GM19043 (cell line): ENCODE results near the gene OSBPL3.

Experiments
- ATAC-seq: cut with Tn5 transposase; IDR thresholded peaks from one replicate; pipeline ENCODE4 v1.9.1; 2021; ENCODE audit warnings: low read depth; ENCODE audit not compliant: unreplicated experiment

The OSBPL3 gene

GRCh38 chr7:24835643-24836042 lies 144.3 kb downstream of the OSBPL3 start:
- no peak for ATAC-seq

- ATAC-seq, result peak; percentile 61
These were observed 145.7 kb downstream of the OSBPL3 start for GRCh38 chr7:24834128-24834798.

GRCh38 chr7:24833549-24833948 lies 146.4 kb downstream of the OSBPL3 start:
- ATAC-seq, result no peak

DNA sequence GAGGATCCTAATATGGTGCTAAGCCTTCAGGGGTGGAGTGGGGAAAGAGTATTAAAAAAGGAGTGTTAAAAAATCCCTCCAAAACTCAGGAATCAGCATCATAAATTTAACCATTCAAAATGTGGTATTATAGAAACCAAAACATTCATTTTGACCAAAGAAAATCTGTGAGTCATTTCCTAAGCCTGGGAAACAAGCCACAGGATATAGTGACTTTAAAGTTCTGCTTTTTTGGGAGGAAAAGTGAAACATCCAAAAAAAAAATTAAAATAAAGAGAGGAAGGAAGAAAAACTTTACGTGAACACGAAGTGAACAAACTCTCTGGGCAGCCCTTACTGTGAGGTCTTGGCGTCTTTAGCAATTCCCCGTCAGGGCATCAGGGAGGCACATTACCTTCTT lies 148.7 kb downstream of the OSBPL3 start:
- no peak for ATAC-seq

DNA sequence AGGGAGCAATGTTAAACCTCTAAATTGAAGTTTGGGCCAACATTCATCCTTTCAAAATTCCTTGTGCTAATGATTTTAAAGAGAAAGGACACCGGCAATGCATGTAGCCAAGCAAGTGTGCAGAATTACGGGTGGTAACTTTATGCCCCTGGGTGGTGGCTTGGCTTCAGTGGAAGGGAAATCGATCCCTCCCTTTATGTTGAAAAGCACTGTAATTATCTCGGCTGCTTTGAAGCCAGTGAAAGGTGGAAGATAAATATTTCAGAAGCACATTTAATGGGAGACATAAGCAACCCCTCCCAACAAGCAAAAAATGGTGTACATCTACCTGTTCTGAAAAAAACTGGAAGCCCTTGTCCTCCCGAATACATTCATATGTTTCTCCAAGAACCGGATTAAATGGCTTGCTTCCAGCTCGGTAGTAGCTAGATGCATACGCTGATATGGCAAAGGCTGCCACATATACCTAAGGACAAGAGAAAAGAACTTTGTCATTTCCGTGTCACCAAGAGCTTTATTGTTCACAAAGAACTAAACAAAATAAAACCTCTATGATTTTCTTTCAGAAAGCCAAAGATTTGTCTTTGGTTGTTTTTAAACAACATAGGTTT lies 149.4 kb downstream of the OSBPL3 start:
- ATAC-seq, result no peak

GRCh38 chr7:24829787-24830186 lies 150.2 kb downstream of the OSBPL3 start:
- no peak for ATAC-seq

DNA sequence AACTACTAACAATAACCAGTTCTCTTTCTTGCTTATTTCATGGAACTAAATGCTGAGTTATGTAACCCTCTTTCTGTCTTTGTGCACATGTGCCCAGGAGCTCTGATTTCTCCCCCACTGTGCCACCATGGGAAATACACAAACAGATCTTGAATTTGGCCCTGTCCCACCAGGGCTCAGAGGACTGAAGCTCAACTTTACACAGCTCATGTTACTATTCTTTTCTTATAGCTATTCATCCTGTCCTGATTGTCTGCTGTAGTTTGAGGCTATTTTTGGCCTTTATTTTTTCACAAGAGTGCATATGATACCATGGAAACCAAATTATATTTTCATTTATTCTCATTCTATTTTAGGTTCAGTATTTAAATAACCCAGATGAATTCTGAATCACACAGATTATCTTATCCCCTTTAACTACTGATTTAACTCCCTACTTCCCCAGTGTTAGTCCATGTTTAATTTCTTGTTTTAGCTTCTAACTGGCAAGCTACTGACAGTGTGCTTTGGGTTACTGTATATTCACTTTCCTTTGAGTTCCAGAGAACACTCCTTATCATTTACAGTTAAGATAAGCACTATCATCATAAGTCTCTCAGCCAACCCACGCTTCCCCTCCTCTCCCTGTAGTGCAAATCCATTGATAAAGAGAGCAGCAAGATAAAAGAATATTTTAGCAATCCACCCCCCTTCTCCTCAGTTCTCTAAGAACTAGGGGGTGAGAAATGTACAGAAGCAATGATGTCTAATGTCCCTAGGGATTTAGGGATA lies 150.9 kb downstream of the OSBPL3 start:
- no peak for ATAC-seq

- no peak for ATAC-seq
These were observed 152.4 kb downstream of the OSBPL3 start for GRCh38 chr7:24827589-24827988.

GRCh38 chr7:24827027-24827426 lies 153.0 kb downstream of the OSBPL3 start:
- ATAC-seq, result no peak

DNA sequence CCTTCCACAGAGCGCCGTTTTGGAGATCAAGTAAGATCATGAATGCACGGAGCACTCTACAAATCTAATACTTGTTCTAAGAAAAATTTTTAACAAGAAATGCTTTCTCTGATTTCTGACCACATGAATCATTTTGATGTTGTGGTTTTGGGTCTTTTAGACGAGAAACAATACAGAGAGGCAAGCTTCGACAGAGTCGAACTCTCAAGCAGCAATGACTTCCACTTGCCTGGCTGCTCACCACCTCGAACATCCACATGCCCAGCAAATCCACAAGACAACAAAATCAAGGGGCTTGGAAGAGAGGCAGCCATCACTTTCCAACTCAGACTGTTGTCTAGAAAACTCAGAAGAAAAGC lies 153.3 kb downstream of the OSBPL3 start:
- ATAC-seq, result no peak

- ATAC-seq, result no peak
These were observed 153.9 kb downstream of the OSBPL3 start for GRCh38 chr7:24825931-24826661.

DNA sequence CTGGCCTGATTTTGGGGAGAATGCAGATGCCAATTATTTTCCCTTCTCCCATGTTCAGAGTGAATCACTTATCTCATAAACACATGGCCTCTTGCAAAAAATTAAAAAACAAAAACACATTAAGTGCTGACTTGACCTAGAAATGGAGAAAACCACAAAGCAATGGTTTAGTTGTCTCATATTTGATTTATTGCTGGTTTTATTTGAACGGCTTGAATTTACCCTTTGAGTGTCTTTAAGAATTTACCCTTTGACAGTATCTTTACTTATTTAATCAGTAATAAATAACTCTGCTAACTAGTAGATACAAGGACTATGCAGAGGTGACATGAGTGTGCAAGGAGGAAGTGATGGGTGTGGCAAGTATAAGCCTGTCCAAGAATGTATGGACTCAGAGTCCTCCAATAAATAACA lies 154.6 kb downstream of the OSBPL3 start:
- no peak for ATAC-seq

GRCh38 chr7:24824896-24825295 lies 155.1 kb downstream of the OSBPL3 start:
- ATAC-seq, result no peak

DNA sequence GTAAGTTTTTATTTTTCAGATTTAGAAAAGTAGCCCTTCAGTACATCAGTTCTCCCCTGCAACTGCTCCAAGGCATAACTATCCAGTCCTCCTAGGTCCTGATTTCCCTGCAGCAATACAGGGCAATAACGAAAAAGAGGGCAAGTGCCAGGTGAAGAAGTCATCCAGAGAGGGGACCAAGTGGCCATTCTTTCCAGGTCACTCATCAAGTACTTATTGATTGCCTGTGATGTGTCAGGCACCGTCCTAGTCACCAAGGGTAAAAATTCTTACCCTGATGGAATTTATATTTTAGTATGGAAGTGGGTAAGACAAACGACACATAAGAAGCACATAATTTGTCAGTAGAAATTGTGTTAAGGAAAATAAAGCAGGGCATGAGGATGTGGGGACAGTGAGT lies 155.6 kb downstream of the OSBPL3 start:
- no peak for ATAC-seq

- no peak for ATAC-seq
These were observed 158.3 kb downstream of the OSBPL3 start for GRCh38 chr7:24821754-24822054.

- ATAC-seq, result peak; percentile 83
These were observed 158.8 kb downstream of the OSBPL3 start for GRCh38 chr7:24821045-24821753.

- ATAC-seq, result no peak
These were observed 159.3 kb downstream of the OSBPL3 start for GRCh38 chr7:24820730-24821044.

DNA sequence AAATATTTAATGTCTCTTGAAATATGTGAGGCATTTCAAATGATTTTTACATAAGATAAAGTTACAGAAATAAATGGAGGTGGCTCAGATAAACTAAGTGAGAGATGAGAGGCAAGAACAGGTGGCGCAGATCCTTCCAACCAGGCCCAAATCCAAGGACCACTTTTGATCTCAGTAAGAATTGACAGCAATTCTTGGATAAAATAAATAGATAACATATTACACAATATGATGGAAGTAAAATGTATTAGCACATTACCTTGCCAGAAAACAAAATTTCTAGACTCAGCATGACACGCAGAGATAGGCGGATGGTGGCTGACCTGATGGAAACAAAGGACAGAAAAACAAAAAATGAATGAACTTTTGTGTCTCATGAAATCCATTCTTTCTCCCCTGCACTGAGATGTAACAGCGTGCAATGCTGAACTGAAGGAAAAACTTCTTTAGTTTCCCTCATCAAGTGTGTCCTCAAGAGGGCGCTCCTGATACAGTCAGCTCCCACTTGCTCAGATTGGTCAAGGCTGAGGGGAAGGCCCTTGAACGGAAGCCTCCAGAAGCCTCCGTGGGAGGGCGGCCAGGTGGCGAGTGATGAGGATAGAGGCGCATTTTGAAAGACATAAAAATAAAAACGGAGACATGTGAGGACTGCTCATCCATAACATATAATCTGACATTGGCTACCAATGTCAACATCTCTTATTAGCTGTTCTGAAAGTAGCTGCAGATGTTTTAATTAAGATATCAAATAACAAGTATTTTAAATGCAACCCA lies 159.9 kb downstream of the OSBPL3 start:
- ATAC-seq, result peak; percentile 56

DNA sequence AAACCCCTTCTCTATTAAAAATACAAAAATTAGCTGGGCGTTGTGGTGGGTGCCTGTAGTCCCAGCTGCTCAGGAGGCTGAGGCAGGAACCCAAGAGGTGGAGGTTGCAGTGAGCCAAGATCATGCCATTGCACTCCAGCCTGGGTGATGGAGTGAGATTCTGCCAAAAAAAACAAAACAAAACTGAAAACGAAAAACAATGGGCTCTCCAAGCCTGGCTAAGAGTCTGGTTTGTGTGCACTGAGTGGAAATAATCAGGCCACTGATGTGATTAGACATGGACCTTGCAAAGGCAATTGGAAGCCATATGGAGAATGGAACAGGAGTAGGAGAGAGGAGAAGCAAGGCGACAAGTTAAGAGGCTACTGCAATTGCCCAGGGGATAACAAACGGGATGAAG lies 162.6 kb downstream of the OSBPL3 start:
- no peak for ATAC-seq

DNA sequence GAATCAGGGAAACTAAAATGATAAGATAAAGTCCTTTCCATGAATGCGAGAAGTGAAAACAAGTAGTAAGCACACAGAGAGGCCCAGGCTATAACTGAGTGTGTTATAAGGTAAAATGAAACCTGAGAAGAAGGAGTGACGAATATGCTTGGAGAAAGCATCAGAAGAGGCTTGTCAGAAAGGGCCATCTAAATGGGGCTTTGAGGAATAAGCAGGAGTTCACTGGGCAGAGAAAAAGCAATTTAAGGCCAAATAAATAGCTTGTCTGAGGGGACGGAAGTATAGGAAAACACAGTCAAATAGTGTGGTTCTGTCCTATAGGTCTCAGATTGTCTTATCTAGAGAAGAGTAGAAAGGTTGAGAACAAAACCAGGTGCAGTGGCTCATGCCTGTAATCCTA lies 163.1 kb downstream of the OSBPL3 start:
- no peak for ATAC-seq
